Brain microvascular endothelial cell (primary cell): ENCODE data around the gene PCDHGC5.

Experiments used
- DNase-seq: peaks from one replicate; pipeline ENCODE4 v3.0.0-alpha.2; 2020
- H3K27ac ChIP-seq: fragments of 250-450 bp; sonication (Bioruptor Pico); 2 replicates; pipeline ENCODE4 v1.5.1; 2020; ENCODE audit warnings: mild to moderate bottlenecking, moderate library complexity
- H3K27me3 ChIP-seq: fragments of 250-450 bp; sonication (Bioruptor Pico); replicated peaks from 2 replicates; pipeline ENCODE4 v1.5.1; 2020; ENCODE audit warnings: mild to moderate bottlenecking
- H3K36me3 ChIP-seq: fragments of 250-450 bp; sonication (Bioruptor Pico); replicated peaks from 2 replicates; pipeline ENCODE4 v1.5.1; 2020; ENCODE audit warnings: mild to moderate bottlenecking
- H3K4me3 ChIP-seq: 2 replicates; pipeline ENCODE4 v1.5.1; 2011; ENCODE audit warnings: low read depth, mild to moderate bottlenecking, control low read depth, low read length, moderate library complexity
- CTCF ChIP-seq: IDR thresholded peaks from 2 replicates; pipeline ENCODE4 v1.5.1; 2011; ENCODE audit warnings: low read depth, mild to moderate bottlenecking, moderate library complexity, low read length, control low read depth, inconsistent platforms; ENCODE audit errors: missing control alignments
- in situ Hi-C: cut with HindIII; loops from 2 replicates; pipeline ENCODE4 v1.10.0; 2017; ENCODE audit warnings: low sequenced_read_pairs, low pct_ligation_motif_present

PCDHGC5 gene

GRCh38 chr5:141508440-141508797 lies 19.5 kb downstream of the PCDHGC5 start:
- no peak for TF ChIP-seq CTCF
- Histone ChIP-seq H3K27ac (peak overlapping the region; percentile 84), H3K36me3 (peaks cover 14% of the 10 kb centered on the region), H3K27me3 (no peaks in the 10 kb centered on the region), H3K4me3 (peak overlapping the region; percentile 30)
- peak; percentile 34 for DNase-seq
- in situ Hi-C loops, result loop anchor here (25.0 kb wide), 1 partner anchor 96 kb away; the partner anchor contains the start of genes PCDHGA10, PCDHGA11, PCDHGA9 and PCDHGB6

GRCh38 chr5:141508798-141509611 lies 20.1 kb downstream of the PCDHGC5 start:
- peak; percentile 88 for DNase-seq
- Histone ChIP-seq H3K27me3 (no peaks in the 10 kb centered on the region), H3K36me3 (peaks cover 14% of the 10 kb centered on the region), H3K4me3 (peak overlapping the region; percentile 30), H3K27ac (peak overlapping the region; percentile 84)
- TF ChIP-seq CTCF, result no peak
- in situ Hi-C loops, result loop anchor here (25.0 kb wide), 1 partner anchor 97 kb away; the partner anchor contains the start of genes PCDHGA10, PCDHGA11, PCDHGA9 and PCDHGB6

GRCh38 chr5:141510160-141510559 lies 21.3 kb downstream of the PCDHGC5 start:
- in situ Hi-C loops, result loop anchor here (25.0 kb wide), 1 partner anchor 98 kb away; the partner anchor contains the start of genes PCDHGA10, PCDHGA11, PCDHGA9 and PCDHGB6
- H3K27me3 ChIP-seq, result no peaks in the 10 kb centered on the region
- peaks cover 14% of the 10 kb centered on the region for H3K36me3 ChIP-seq
- no peak for DNase-seq
- H3K27ac ChIP-seq, result no peak overlapping the region
- H3K4me3 ChIP-seq, result no peak overlapping the region
- no peak for TF ChIP-seq CTCF

- TF ChIP-seq CTCF, result no peak
- Histone ChIP-seq H3K36me3 (peaks cover 14% of the 10 kb centered on the region), H3K4me3 (no peak overlapping the region), H3K27me3 (no peaks in the 10 kb centered on the region), H3K27ac (no peak overlapping the region)
- DNase-seq, result no peak
- in situ Hi-C loops, result loop anchor here (25.0 kb wide), 1 partner anchor 99 kb away; the partner anchor contains the start of genes PCDHGA10, PCDHGA11, PCDHGA9 and PCDHGB6
Observed at GRCh38 chr5:141510850-141511601, 22.1 kb downstream of the PCDHGC5 start.

GRCh38 chr5:141511771-141512325 lies 23.0 kb downstream of the PCDHGC5 start:
- H3K27me3 ChIP-seq, result no peaks in the 10 kb centered on the region
- in situ Hi-C loops, result loop anchor here (25.0 kb wide), 1 partner anchor 100 kb away; the partner anchor contains the start of genes PCDHGA10, PCDHGA11, PCDHGA9 and PCDHGB6
- no peak for TF ChIP-seq CTCF
- no peak overlapping the region for H3K27ac ChIP-seq
- H3K4me3 ChIP-seq, result no peak overlapping the region
- peaks cover 16% of the 10 kb centered on the region for H3K36me3 ChIP-seq
- DNase-seq, result no peak
